Activated naive CD4-positive, alpha-beta T cell (primary cell): ENCODE results near the gene COTL1.
A peak's percentile ranks its signal among the peaks of the same experiment; 100 is the strongest.
"Not testable (repeated sequence)": the region's sequence is repeated elsewhere in the genome, so short reads cannot be mapped to it uniquely, and the experiment has no call there.

Source experiments
- DNase-seq, 4 experiments: peaks; one replicate each; lab custom pipeline; 2025; lab: John Stamatoyannopoulos, UW

COTL1 gene

DNA sequence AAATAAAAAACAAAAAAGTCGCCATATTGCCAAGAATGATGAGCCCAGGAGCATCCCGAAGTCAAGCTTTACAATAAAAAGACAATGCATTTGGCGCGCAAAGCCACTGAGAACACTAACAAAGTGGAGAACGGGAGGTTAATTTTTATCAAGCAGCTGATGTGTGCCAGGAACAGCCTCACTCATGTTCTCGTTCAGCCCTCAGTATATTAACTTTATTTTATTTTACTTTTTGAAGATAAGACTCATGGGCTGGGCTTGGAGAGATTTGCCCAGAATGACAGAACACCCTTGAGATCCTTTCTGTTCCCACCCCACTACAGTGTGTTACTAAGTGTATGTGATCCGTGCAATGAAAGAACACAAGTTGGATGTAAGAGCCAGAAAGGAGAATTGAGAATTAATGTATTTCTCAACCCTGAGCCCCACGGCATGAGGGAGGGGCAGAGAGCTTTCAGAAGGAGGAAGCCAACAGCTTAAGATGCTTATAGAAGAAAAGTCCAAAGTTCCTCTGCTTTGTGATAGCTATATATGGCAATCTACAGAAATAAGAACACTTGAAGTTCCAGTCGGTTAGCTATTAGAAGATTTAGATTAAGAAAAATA, 48.4 kb downstream of the COTL1 start:
- DNase-seq: no peak

GRCh38 chr16:84568066-84568465, 49.8 kb downstream of the COTL1 start:
- DNase-seq: no peak

DNA sequence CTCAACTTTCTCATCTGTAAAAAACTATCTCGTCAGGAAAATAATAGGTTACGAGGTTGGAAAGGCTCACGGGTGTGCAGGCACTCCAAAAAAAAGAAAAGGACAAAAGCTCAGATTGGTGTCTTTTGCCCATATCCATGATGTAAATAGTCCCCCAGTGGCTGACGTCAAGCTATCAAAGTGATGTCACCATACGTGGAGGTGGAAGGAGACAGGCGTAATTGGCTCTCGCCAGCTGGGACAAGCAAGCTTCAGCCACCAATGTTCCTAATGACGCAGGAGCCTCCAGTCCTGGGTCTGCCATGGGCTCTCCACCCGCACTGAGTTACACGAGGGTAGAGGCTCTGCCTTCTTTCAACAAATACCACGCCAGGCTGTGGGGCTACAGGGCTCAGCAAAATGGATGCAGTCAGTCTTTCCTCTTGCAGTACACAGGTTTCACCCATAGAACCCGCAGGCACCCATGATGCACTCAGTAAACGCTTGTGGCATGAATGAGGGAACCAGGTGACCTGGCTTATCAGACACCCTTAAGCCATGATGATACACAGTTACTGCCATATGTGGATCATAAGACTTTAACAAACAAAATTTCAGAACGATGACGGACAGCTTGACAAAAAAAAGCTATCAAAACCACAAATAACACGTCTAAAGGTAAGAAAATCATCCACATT, 50.5 kb downstream of the COTL1 start:
- no peak for DNase-seq

DNA sequence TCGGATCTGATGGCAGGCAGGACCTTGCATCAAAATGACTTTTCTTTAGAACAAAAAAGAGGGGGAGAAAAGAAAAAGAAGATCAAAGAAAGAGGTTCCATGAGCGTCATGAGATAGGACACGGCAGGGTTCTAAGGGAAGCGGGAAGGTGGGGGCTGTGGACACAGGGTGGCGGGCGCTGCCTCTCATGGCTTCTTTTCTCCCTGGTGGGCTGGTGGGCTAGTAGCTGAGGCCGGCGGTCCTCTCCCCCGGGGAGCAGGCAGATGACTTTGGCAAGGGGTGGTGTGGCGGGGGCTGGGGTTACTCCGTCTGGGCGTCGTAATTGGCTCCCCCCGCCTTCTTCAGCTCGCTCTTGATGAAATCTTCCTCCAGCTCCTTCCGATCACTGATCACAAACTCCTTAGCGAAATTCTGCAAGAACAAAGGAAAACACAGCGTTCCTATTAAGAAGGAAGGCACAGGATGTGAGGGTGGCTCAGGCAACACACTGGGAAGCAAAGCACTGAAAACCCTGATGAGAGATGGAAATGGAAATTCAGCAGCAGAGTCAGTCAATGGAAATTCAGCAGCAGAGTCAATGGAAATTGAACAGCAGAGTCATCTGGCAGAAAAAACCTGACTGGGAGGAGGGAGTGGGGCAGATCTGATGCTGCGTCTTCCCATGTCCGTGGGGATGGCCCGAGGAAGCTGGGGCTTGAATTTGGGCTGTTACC, 51.2 kb downstream of the COTL1 start:
- no peak for DNase-seq

DNA sequence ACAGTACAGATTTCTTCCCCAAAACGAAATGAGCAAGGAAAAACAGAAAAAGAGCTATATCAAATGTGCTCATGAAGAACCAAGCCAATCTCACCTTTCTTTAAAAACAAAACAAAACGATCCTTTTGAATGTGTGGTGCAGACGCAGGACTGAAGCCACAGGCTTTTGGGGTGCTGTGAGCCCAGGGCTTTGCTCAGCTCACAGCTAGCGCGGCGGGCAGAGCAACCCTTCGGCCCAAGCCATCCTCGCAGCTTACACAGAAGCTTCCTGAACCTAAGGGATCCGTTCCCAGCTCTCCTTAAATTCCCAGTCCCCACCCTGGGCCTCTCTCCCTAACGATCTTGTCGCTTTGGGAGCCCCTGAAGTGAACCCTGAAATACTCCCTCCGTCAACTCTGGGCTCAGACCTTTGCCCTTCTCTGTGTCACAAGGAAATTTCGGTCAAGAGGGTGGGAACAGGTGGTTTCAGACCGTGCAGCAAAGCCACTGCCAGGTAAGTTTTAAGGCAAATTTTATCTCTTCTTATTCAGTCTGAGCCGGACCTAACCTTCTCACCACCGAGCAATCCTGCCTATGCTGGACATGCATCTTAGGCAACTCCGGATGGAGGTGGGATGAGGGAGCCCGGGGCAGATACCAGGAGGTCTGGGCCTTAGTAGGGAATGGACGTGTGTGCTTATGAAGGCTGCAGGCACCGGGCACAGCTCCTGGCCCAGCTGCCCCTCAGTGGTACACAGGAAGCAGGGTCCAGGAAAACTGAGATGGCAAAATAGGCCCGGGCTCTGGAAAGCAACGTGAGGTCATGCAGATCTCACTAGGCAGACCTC, 52.0 kb downstream of the COTL1 start:
- DNase-seq: no peak

- DNase-seq: no peak
These were observed 54.0 kb downstream of the COTL1 start for GRCh38 chr16:84563786-84564420.

- no peak for DNase-seq
These were observed 54.7 kb downstream of the COTL1 start for GRCh38 chr16:84563064-84563715.

- no peak for DNase-seq
These were observed 55.6 kb downstream of the COTL1 start for GRCh38 chr16:84562174-84562815.

- DNase-seq: no peak
These were observed 56.6 kb downstream of the COTL1 start for GRCh38 chr16:84561291-84561690.

DNA sequence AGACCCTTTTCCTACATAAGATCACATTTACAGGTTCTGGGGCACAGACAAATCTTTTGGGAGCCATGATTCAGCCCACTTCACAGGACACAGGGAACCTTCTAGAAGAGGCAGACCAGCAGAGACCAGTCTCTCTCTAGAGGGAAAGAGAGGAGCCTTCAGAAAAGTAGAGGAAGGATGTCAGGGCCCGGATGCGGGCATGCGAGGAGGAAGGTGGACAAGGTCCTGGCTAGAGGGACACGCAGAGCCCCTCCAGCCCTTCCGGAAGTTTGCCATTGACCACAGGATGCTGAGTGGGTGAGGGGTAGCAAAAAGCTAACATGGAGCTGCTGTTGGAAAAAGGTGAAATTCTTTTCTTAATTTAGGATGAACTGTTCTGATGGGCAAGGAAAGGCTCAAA, 57.6 kb downstream of the COTL1 start:
- no peak for DNase-seq

GRCh38 chr16:84559311-84559932, 58.5 kb downstream of the COTL1 start:
- no peak for DNase-seq

- not testable (repeated sequence) for DNase-seq
These were observed 59.0 kb downstream of the COTL1 start for GRCh38 chr16:84558850-84559249.

DNA sequence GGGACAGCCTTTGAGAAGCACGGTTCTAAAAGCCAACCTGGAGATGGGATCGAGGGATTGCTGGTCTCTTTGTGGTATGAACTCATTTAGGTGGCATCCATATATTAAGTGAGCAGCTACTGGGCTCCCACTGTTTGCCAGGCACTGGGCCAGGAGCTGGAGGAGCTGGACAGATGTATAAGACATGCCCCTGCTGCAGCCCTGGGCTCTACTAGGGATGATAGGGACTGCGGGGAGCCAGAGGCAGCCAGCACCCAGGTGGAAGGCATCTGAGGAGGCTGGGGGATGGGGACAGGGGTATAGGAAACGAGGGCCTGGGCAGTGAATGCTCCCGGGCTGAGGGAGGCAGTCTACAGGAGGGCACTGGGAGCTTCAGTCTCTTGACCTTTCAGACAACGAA, 60.4 kb downstream of the COTL1 start:
- DNase-seq: no peak

DNA sequence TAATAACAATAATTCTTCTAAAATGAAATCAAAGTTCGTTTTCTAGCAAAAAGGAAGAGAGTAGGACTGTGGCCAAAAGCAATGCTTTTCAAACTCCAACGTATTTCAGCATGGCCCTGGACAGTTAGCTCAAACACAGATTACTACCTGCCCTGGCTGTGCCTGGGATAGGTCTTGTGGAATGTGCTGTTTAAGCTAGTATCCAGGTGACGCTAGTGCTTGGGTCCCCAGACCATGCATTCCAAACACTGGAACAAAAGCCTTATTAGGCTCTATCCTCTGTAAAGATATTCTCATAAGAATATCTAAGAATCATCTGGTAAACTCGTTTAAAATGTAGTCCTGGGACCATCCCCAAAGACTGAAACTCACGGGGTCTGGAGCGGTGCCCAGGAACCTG, 60.8 kb downstream of the COTL1 start:
- no peak for DNase-seq

DNA sequence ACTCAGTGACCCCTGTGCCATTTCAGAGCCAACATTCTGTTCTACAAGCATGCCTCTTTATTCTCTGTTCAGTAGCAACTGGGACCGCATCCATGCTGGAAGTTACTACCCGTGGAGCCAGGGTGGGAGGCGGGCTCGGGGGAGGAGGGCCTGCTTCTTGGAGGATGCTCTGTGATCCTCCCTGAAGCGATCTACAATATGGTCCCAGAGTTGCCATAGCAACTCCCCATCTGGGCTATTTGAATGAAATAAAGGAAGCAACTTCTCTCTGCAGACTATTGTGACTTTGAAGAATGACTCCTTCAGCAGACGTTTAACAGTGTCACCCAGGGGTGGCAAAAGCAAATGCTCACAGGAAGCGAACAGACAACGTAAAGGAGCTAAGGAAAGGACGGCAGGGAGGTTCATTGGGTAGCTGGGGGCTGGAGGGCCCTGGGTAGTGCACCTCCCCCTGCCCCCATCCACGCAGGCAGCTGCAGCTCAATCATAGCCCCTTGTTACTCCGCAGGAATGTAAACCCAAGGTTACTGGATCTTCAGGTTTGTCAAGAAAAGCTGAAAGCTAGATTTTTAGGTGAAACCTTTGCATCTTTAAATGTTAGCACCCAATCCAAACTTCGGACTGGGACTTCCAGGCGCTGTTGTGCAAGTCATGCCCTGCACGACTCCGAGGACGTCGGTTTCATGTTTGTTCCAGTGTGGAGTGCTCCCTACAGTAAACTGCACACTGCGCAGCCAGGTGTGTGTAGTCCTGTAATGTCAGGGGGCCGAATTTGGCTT, 62.3 kb downstream of the COTL1 start:
- no peak for DNase-seq

DNA sequence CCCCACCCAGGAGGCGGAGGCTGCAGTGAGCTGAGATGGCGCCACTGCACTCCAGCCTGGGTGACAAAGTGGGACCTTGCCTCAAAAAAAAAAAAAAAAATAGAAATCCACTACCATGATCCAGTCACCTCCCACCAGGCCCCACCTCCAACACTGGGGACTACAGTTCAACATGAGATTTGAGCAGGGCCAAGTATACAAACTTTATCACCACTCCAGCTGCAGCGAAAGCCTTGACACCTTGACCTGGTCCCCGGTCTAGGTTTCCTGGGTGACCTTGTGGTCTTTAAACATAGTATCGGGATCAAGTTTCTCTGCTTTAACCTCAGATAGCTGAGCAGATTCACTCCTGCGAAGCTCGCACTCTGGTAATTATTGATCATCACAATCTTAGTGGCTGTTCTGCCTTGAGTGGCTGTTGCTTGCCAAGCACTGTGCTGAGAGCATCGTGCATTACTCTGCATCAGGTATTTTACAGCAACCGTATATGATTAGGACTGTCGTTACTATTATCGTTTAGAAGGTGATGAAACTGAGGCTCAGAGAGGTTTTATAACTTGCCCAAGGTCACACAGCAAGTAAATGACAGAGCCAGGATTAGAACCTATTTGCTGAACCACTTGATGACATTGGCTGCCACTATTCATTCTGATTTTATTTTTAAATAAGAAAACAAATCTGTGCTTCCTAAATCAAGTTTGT, 63.1 kb downstream of the COTL1 start:
- DNase-seq: no peak

GRCh38 chr16:84553873-84554399, 63.9 kb downstream of the COTL1 start:
- DNase-seq: peak in 1 of 4 experiments; percentile 33

DNA sequence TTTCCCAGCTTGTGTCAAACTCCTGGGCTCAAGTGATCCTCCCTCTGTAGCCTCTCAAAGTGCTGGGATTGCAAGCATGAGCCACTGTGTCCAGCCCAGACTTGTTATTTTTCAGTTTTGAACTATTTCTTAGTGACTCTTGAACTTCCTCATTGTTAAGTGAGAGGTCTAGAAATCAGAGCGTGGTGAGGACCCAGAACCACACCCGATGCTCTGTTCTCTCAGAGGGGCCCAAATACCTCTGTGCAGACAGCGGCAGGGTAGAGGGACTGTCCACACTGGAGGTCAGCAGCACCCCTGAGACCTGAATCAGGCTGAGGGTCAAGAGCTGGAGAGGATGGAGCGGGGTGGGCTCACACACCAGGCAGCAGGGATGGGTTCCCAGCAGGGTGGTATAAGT, 65.7 kb downstream of the COTL1 start:
- DNase-seq: no peak

DNA sequence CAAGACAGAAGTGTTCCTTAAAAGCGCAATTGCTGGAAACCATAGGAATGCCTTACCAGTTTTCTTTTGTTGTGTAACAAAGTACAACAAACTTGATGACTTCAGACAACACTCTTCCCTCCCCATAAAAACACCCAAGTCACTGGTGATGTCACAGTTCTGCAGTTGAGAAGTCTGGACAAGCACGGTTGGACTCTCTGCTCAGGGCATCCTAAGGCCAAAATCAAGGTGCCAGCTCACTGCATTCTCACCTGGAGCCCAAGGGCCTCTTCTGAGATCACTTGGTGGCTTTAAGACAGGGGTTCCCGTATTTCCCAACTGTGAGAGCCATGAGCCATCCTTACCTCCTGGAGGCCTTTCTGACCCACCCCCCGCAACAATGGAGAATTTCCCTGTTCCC, 67.8 kb downstream of the COTL1 start:
- DNase-seq: no peak
